Activated T-helper 1 cell treated with anti-CD3 and anti-CD28 coated beads, Interleukin-12 subunit alpha, Interleukin-12 subunit beta, Interleukin-2, Interleukin-4 antibody, amounts not matched to agents 30 ng/mL and 10 ng/mL and 1 ng/mL, durations not matched to agents 14 hours and 24 hours and 36 hours (primary cell): Measurements from ENCODE around the gene CCDC13. TPM values are rescaled to one million over a fixed set of nuclear protein-coding genes. Genes with fewer than 3 reads are reported as not detected.

ENCODE experiments used
- total RNA-seq: library from RNA; stranded (reverse); gene quantifications from 2 replicates; pipeline ENCODE4 v1.2.3, GENCODE V29; 2022

CCDC13 gene
- total RNA-seq, 1 donor from 2014 or later: not detected

Other genes starting within 250 kb of the CCDC13 start
- gene SEC22C, start 191.3 kb downstream of the CCDC13 start, total RNA-seq: 37.5 and 38.3 TPM in 2 replicates
- 66.3 and 67.5 TPM in 2 replicates for gene SS18L2, start 182.4 kb downstream of the CCDC13 start, total RNA-seq
- 76.9 and 79.7 TPM in 2 replicates for gene NKTR, start 172.6 kb downstream of the CCDC13 start, total RNA-seq
- gene ZBTB47, start 119.6 kb downstream of the CCDC13 start, total RNA-seq: 1.4 and 1.8 TPM in 2 replicates
- gene KLHL40, start 87.7 kb downstream of the CCDC13 start, total RNA-seq: not detected in 2 replicates
- gene HHATL, start 70.5 kb downstream of the CCDC13 start, total RNA-seq: not detected in 2 replicates
- 90.1 and 97.5 TPM in 2 replicates for gene HIGD1A, start 31.2 kb upstream of the CCDC13 start, total RNA-seq
- gene ACKR2, start 36.2 kb upstream of the CCDC13 start, total RNA-seq: 0.66 and 0.88 TPM in 2 replicates
- not detected in 2 replicates for gene CYP8B1, start 102.6 kb upstream of the CCDC13 start, total RNA-seq
- gene ZNF662, start 132.9 kb upstream of the CCDC13 start, total RNA-seq: 0.23 and 0.47 TPM in 2 replicates
- not detected in 2 replicates for gene GASK1A, start 206.1 kb upstream of the CCDC13 start, total RNA-seq